Fibroblast of skin of back (primary cell): ENCODE results near the gene ANGEL2.
"Not testable (repeated sequence)": the region's sequence is repeated elsewhere in the genome, so short reads cannot be mapped to it uniquely, and the experiment has no call there.

Experiments used
- DNase-seq: peaks from one replicate; pipeline ENCODE4 v3.0.0-alpha.2; 2013

Gene ANGEL2

GRCh38 chr1:213017447-213018273, 2.0 kb upstream of the ANGEL2 start:
- no peak for DNase-seq

GRCh38 chr1:213014642-213015041, 1.0 kb downstream of the ANGEL2 start:
- DNase-seq = peak; percentile 4

GRCh38 chr1:213008564-213008963, 7.1 kb downstream of the ANGEL2 start:
- no peak for DNase-seq

- no peak for DNase-seq
These were observed 12.4 kb downstream of the ANGEL2 start for GRCh38 chr1:213003256-213003655.

- DNase-seq = no peak
These were observed 20.7 kb downstream of the ANGEL2 start for GRCh38 chr1:212994926-212995325.

GRCh38 chr1:212993960-212994359, 21.7 kb downstream of the ANGEL2 start:
- not testable (repeated sequence) for DNase-seq

GRCh38 chr1:212990276-212990675, 25.4 kb downstream of the ANGEL2 start:
- no peak for DNase-seq

- no peak for DNase-seq
These were observed 27.9 kb downstream of the ANGEL2 start for GRCh38 chr1:212987702-212988322.

GRCh38 chr1:212986551-212986950, 29.1 kb downstream of the ANGEL2 start:
- no peak for DNase-seq

GRCh38 chr1:212984522-212985291, 31.0 kb downstream of the ANGEL2 start:
- DNase-seq = no peak

- DNase-seq = no peak
These were observed 32.2 kb downstream of the ANGEL2 start for GRCh38 chr1:212983482-212983881.

- no peak for DNase-seq
These were observed 33.1 kb downstream of the ANGEL2 start for GRCh38 chr1:212982430-212983152.

- no peak for DNase-seq
These were observed 33.9 kb downstream of the ANGEL2 start for GRCh38 chr1:212981571-212982328.

- no peak for DNase-seq
These were observed 34.6 kb downstream of the ANGEL2 start for GRCh38 chr1:212981025-212981495.

- no peak for DNase-seq
These were observed 35.4 kb downstream of the ANGEL2 start for GRCh38 chr1:212980123-212980785.

GRCh38 chr1:212979340-212980122, 36.1 kb downstream of the ANGEL2 start:
- no peak for DNase-seq

GRCh38 chr1:212977781-212978645, 37.7 kb downstream of the ANGEL2 start:
- DNase-seq = no peak

- DNase-seq = no peak
These were observed 39.1 kb downstream of the ANGEL2 start for GRCh38 chr1:212976586-212976985.
